ENCODE measurements around the gene TGM4. TPM values are rescaled to one million over a fixed set of nuclear protein-coding genes. Genes with fewer than 3 reads are reported as not detected.

TGM4 gene
- total RNA-seq, 1 donor from 2014 or later: 0.18 TPM

DNA sequence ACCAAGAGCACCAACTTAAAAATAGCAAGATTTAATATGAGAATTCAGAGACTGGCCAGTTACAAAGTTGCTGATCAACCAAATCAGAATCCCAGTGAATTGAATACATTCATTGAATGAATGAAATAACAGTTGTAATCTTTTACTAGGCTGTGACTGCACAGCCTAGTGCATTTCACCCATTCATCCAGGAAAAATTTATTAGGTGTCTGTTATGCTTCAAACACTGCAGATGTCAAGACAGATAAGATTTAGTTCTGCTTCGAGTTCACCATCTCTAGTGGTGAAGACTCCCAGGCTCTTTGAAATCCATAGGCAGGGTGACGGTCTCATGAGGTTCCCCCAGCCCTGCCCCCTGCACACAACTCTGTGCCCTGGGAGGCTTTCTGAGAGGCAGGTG lies 28.9 kb downstream of the TGM4 start:
- H3K4me2 ChIP-seq (ENCODE audit: low read length): no peak overlapping the region
- H3K4me3 Mint-ChIP-seq (ENCODE audit: unreplicated experiment): no peak overlapping the region
- peaks cover 11% of the 10 kb centered on the region for H3K9me3 Mint-ChIP-seq (ENCODE audit: unreplicated experiment)
- no peak overlapping the region for H2AFZ ChIP-seq (ENCODE audit: low read depth, low read length)
- peaks cover 4% of the 10 kb centered on the region for H3K27me3 Mint-ChIP-seq (ENCODE audit: low read depth, unreplicated experiment)
- no peaks in the 10 kb centered on the region for H3K27me3 ChIP-seq (ENCODE audit: insufficient read depth, low read length)
- no peaks in the 10 kb centered on the region for H3K36me3 ChIP-seq (ENCODE audit: insufficient read depth, low read length)
- H3K4me1 Mint-ChIP-seq (ENCODE audit: low read depth, unreplicated experiment): peaks cover 13% of the 10 kb centered on the region
- no peaks in the 10 kb centered on the region for H4K20me1 ChIP-seq (ENCODE audit: insufficient read depth, low read length)
- no peak for DNase-seq (ENCODE audit: low read depth)
- H3K36me3 Mint-ChIP-seq (ENCODE audit: low read depth, unreplicated experiment): no peaks in the 10 kb centered on the region
- H3K9ac ChIP-seq (ENCODE audit: low read length): no peak overlapping the region
- no peak overlapping the region for H3K4me3 ChIP-seq (ENCODE audit: insufficient read depth, low read depth, low read length)
- no peak overlapping the region for H3K27ac Mint-ChIP-seq (ENCODE audit: unreplicated experiment)
- H3K9me3 ChIP-seq (ENCODE audit: insufficient read depth, low read depth, low read length): peaks cover 3% of the 10 kb centered on the region
- no peak for TF ChIP-seq EZH2 (IDR thresholded peaks at IDR 0.05; ENCODE audit: insufficient read depth, low read length)
- TF ChIP-seq, protein P1, sequence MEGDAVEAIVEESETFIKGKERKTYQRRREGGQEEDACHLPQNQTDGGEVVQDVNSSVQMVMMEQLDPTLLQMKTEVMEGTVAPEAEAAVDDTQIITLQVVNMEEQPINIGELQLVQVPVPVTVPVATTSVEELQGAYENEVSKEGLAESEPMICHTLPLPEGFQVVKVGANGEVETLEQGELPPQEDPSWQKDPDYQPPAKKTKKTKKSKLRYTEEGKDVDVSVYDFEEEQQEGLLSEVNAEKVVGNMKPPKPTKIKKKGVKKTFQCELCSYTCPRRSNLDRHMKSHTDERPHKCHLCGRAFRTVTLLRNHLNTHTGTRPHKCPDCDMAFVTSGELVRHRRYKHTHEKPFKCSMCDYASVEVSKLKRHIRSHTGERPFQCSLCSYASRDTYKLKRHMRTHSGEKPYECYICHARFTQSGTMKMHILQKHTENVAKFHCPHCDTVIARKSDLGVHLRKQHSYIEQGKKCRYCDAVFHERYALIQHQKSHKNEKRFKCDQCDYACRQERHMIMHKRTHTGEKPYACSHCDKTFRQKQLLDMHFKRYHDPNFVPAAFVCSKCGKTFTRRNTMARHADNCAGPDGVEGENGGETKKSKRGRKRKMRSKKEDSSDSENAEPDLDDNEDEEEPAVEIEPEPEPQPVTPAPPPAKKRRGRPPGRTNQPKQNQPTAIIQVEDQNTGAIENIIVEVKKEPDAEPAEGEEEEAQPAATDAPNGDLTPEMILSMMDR (IDR thresholded peaks at IDR 0.05; ENCODE audit: insufficient read depth, low read depth, low read length): no peak
- FAIRE-seq: no peak
- no peaks in the 10 kb centered on the region for H3K4me1 ChIP-seq (ENCODE audit: insufficient read depth, low read length)
- no peaks in the 10 kb centered on the region for H3K79me2 ChIP-seq (ENCODE audit: insufficient read depth, low read length)
- no peak overlapping the region for H3K27ac ChIP-seq (ENCODE audit: low read depth, low read length)

DNA sequence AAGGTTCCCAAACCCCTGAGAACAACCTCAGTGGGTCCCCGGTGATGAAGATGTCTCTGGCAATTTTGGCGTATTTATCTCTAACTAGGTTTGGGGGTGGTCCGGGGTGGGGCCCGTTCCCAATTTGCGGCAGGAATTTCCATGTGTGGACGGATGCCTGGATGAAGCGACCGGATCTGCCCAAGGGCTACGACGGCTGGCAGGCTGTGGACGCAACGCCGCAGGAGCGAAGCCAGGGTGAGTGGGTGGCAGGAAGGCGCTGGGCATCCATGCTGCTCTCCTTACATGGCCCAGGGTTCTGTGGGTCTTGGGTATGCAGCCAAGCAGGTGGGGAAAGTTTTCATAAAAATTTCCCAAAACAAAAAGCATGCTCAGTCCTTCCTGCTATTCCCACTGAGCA lies 29.3 kb downstream of the TGM4 start:
- H2AFZ ChIP-seq (ENCODE audit: low read depth, low read length): no peak overlapping the region
- no peaks in the 10 kb centered on the region for H3K79me2 ChIP-seq (ENCODE audit: insufficient read depth, low read length)
- H4K20me1 ChIP-seq (ENCODE audit: insufficient read depth, low read length): no peaks in the 10 kb centered on the region
- no peak overlapping the region for H3K4me3 Mint-ChIP-seq (ENCODE audit: unreplicated experiment)
- no peak for FAIRE-seq
- H3K4me3 ChIP-seq (ENCODE audit: insufficient read depth, low read depth, low read length): no peak overlapping the region
- H3K36me3 ChIP-seq (ENCODE audit: insufficient read depth, low read length): no peaks in the 10 kb centered on the region
- H3K9ac ChIP-seq (ENCODE audit: low read length): no peak overlapping the region
- H3K27ac Mint-ChIP-seq (ENCODE audit: unreplicated experiment): no peak overlapping the region
- no peak overlapping the region for H3K4me2 ChIP-seq (ENCODE audit: low read length)
- no peak overlapping the region for H3K27ac ChIP-seq (ENCODE audit: low read depth, low read length)
- H3K36me3 Mint-ChIP-seq (ENCODE audit: low read depth, unreplicated experiment): no peaks in the 10 kb centered on the region
- peaks cover 14% of the 10 kb centered on the region for H3K9me3 Mint-ChIP-seq (ENCODE audit: unreplicated experiment)
- H3K4me1 Mint-ChIP-seq (ENCODE audit: low read depth, unreplicated experiment): peaks cover 13% of the 10 kb centered on the region
- H3K4me1 ChIP-seq (ENCODE audit: insufficient read depth, low read length): no peaks in the 10 kb centered on the region
- TF ChIP-seq EZH2 (IDR thresholded peaks at IDR 0.05; ENCODE audit: insufficient read depth, low read length): no peak
- TF ChIP-seq, protein P1 (IDR thresholded peaks at IDR 0.05; ENCODE audit: insufficient read depth, low read depth, low read length): no peak
- no peaks in the 10 kb centered on the region for H3K27me3 ChIP-seq (ENCODE audit: insufficient read depth, low read length)
- H3K9me3 ChIP-seq (ENCODE audit: insufficient read depth, low read depth, low read length): peaks cover 3% of the 10 kb centered on the region
- DNase-seq (ENCODE audit: low read depth): no peak
- peaks cover 4% of the 10 kb centered on the region for H3K27me3 Mint-ChIP-seq (ENCODE audit: low read depth, unreplicated experiment)

DNA sequence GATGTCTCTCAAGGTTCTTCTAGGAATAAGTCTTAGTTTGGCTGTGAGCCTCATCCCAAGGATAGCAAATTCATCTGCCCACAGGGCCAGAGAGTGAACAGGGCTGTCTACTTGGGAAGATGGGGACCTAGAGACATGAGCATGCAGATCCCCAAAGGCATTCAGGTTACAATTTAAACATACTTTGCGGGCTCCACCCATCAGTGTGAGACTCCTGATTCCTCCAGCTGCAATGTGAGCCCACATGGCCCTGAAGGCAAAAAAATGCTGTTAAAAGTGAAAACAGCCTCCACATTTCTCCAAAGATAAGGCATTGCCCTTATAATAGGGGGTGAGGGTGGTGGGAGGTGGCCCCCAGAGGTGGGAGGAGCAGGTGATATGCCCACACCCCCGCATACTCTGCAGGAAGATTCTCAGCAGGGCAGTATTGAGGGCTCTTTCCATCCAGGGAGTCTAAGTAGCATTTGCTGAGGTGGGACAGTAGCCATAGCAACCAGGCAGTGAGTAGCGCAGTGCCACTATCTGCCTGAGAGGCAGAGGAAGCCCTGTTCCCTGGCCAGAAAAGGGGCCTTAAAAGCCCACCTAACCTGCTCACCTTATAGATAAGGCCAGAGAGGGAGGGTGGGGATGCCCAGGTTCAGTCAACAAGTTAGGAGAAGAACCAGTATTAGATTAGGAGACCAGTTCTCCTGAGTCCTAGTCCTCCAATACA lies 31.2 kb downstream of the TGM4 start:
- peaks cover 6% of the 10 kb centered on the region for H3K4me1 Mint-ChIP-seq (ENCODE audit: low read depth, unreplicated experiment)
- FAIRE-seq (no peak), DNase-seq (ENCODE audit: low read depth) (no peak)
- peaks cover 2% of the 10 kb centered on the region for H3K36me3 Mint-ChIP-seq (ENCODE audit: low read depth, unreplicated experiment)
- H4K20me1 ChIP-seq (ENCODE audit: insufficient read depth, low read length): no peaks in the 10 kb centered on the region
- H2AFZ ChIP-seq (ENCODE audit: low read depth, low read length): no peak overlapping the region
- no peak overlapping the region for H3K4me3 Mint-ChIP-seq (ENCODE audit: unreplicated experiment)
- H3K36me3 ChIP-seq (ENCODE audit: insufficient read depth, low read length): no peaks in the 10 kb centered on the region
- peaks cover 26% of the 10 kb centered on the region for H3K9me3 Mint-ChIP-seq (ENCODE audit: unreplicated experiment)
- no peaks in the 10 kb centered on the region for H3K79me2 ChIP-seq (ENCODE audit: insufficient read depth, low read length)
- H3K4me2 ChIP-seq (ENCODE audit: low read length): no peak overlapping the region
- no peak overlapping the region for H3K27ac ChIP-seq (ENCODE audit: low read depth, low read length)
- H3K4me3 ChIP-seq (ENCODE audit: insufficient read depth, low read depth, low read length): no peak overlapping the region
- H3K4me1 ChIP-seq (ENCODE audit: insufficient read depth, low read length): no peaks in the 10 kb centered on the region
- no peak overlapping the region for H3K27ac Mint-ChIP-seq (ENCODE audit: unreplicated experiment)
- H3K9me3 ChIP-seq (ENCODE audit: insufficient read depth, low read depth, low read length): peaks cover 12% of the 10 kb centered on the region
- TF ChIP-seq EZH2 (IDR thresholded peaks at IDR 0.05; ENCODE audit: insufficient read depth, low read length): no peak
- TF ChIP-seq, protein P1 (IDR thresholded peaks at IDR 0.05; ENCODE audit: insufficient read depth, low read depth, low read length): no peak
- H3K9ac ChIP-seq (ENCODE audit: low read length): no peak overlapping the region
- no peaks in the 10 kb centered on the region for H3K27me3 ChIP-seq (ENCODE audit: insufficient read depth, low read length)
- peaks cover 2% of the 10 kb centered on the region for H3K27me3 Mint-ChIP-seq (ENCODE audit: low read depth, unreplicated experiment)

All from astrocyte (in vitro differentiated cells and primary cell).